SK-N-SH (cell line): ENCODE data around the gene ARHGEF1. TPM values are rescaled to one million over a fixed set of nuclear protein-coding genes. Genes with fewer than 3 reads are reported as not detected.

ENCODE experiments used
- CTCF ChIA-PET: fragments of 300-600, 350-600 bp; formaldehyde crosslinking; extraction: SDS; loops from one replicate; lab custom pipeline; 2021; lab: Yijun Ruan, JAX
- POLR2A ChIA-PET: fragments of 350-600 bp; sonication (Branson Sonifier 250); formaldehyde crosslinking; extraction: SDS; loops from one replicate; lab custom pipeline; 2020; ENCODE audit warnings: antibody characterized with exemption, inconsistent platforms; lab: Yijun Ruan, JAX
- DNase-seq: peaks from one replicate; pipeline ENCODE4 v3.0.0; 2012
- H2AFZ ChIP-seq: fragments of 200-600 bp; sonication (generic); 2 replicates; pipeline ENCODE4 v1.8.1; 2016; ENCODE audit warnings: antibody characterized with exemption, mild to moderate bottlenecking, low read depth
- H3F3A ChIP-seq: fragments of 200-600 bp; sonication (generic); replicated peaks from 2 replicates; pipeline ENCODE3; 2016; ENCODE audit warnings: antibody characterized with exemption, mild to moderate bottlenecking; ENCODE audit not compliant: insufficient read depth
- H3K27ac ChIP-seq, 2 experiments: fragments of 200-500 bp in 1 of 2; fragments of 200-600 bp in 1 of 2; sonication (Bioruptor generic) in 1 of 2; sonication (generic), shearing (Covaris generic) in 1 of 2; 2 replicates each; pipeline versions ENCODE4 v1.5.1 to v1.6.1; 2014 to 2016; ENCODE audit warnings: low read depth in 2 of 2, inconsistent platforms in 1 of 2, low read length in 1 of 2, mild to moderate bottlenecking in 1 of 2, mixed read lengths in 1 of 2
- H3K27me3 ChIP-seq: fragments of 200-600 bp; sonication (generic), shearing (Covaris generic); 2 replicates; pipeline ENCODE4 v1.6.1; 2016; ENCODE audit warnings: mixed run types; ENCODE audit not compliant: insufficient read depth
- H3K36me3 ChIP-seq, 2 experiments: fragments of 200-500 bp in 1 of 2; fragments of 200-600 bp in 1 of 2; sonication (Bioruptor generic) in 1 of 2; sonication (generic) in 1 of 2; replicated peaks in 1 of 2; 2 replicates each; pipeline versions ENCODE3 to v1.5.1; 2014 to 2016; ENCODE audit warnings: low read length in 1 of 2, mild to moderate bottlenecking in 1 of 2; ENCODE audit not compliant: insufficient read depth in 2 of 2, control insufficient read depth in 1 of 2
- H3K4me1 ChIP-seq, 2 experiments: fragments of 200-500 bp in 1 of 2; fragments of 200-600 bp in 1 of 2; sonication (Bioruptor generic) in 1 of 2; sonication (generic), shearing (Covaris generic) in 1 of 2; 2 replicates each; pipeline versions ENCODE4 v1.5.1 to v1.6.1; 2014 to 2016; ENCODE audit warnings: low read depth in 1 of 2, low read length in 1 of 2, mixed run types in 1 of 2; ENCODE audit not compliant: insufficient read depth in 2 of 2, control insufficient read depth in 1 of 2
- H3K4me2 ChIP-seq: fragments of 200-600 bp; sonication (generic), shearing (Covaris generic); 2 replicates; pipeline ENCODE4 v1.6.1; 2017; ENCODE audit warnings: mixed run types
- H3K4me3 ChIP-seq, 2 experiments: fragments of 200-500 bp in 1 of 2; fragments of 200-600 bp in 1 of 2; sonication (Bioruptor generic) in 1 of 2; sonication (generic), shearing (Covaris generic) in 1 of 2; 2 replicates each; pipeline versions ENCODE4 v1.5.1 to v1.8.1; 2014 to 2016; ENCODE audit warnings: low read depth in 2 of 2, inconsistent platforms in 1 of 2, low read length in 1 of 2, mild to moderate bottlenecking in 1 of 2, mixed read lengths in 1 of 2, moderate library complexity in 1 of 2
- H3K79me2 ChIP-seq: fragments of 200-600 bp; sonication (generic); 2 replicates; pipeline ENCODE4 v1.8.1; 2017; ENCODE audit warnings: mild to moderate bottlenecking; ENCODE audit not compliant: insufficient read depth
- H3K9ac ChIP-seq: fragments of 200-600 bp; sonication (generic); 2 replicates; pipeline ENCODE4 v1.6.1; 2017; ENCODE audit warnings: mixed run types
- H3K9me2 ChIP-seq: fragments of 200-600 bp; sonication (generic); 2 replicates; pipeline ENCODE4 v1.6.1; 2017; ENCODE audit warnings: mixed run types
- H3K9me3 ChIP-seq: fragments of 200-600 bp; sonication (generic); 2 replicates; pipeline ENCODE4 v1.6.1; 2017; ENCODE audit warnings: mixed run types, mild to moderate bottlenecking, moderate library complexity
- H4K20me1 ChIP-seq: fragments of 200-600 bp; sonication (generic); 2 replicates; pipeline ENCODE4 v1.6.1; 2017; ENCODE audit warnings: mild to moderate bottlenecking, mixed run types; ENCODE audit not compliant: insufficient read depth
- CTCF ChIP-seq: fragments of 200-600 bp; sonication (generic); IDR thresholded peaks from 2 replicates; pipeline ENCODE4 v1.6.1; 2017; ENCODE audit warnings: antibody characterized with exemption, mild to moderate bottlenecking, moderate library complexity
- ELF1 ChIP-seq: IDR thresholded peaks from 2 replicates; pipeline ENCODE4 v1.4.0; 2012
- EP300 ChIP-seq, 2 experiments: IDR thresholded peaks; 2 replicates each; pipeline versions ENCODE4 v1.4.0 to v1.6.1; 2012; ENCODE audit warnings: borderline replicate concordance in 1 of 2, low read depth in 1 of 2, low read length in 1 of 2
- EZH2phosphoT487 ChIP-seq: fragments of 200-600 bp; sonication (generic); IDR thresholded peaks from 2 replicates; pipeline ENCODE4 v1.6.1; 2017; ENCODE audit warnings: low read depth, mixed run types, mild to moderate bottlenecking, antibody characterized with exemption, moderate library complexity, borderline replicate concordance
- GABPA ChIP-seq: IDR thresholded peaks from 2 replicates; pipeline ENCODE4 v1.4.0; 2012; ENCODE audit warnings: low read depth, mild to moderate bottlenecking
- JUND ChIP-seq: IDR thresholded peaks from 2 replicates; pipeline ENCODE4 v1.4.0; 2012
- MAX ChIP-seq: IDR thresholded peaks from 2 replicates; pipeline ENCODE4 v1.4.0; 2012; ENCODE audit warnings: low read depth
- MEF2A ChIP-seq: IDR thresholded peaks from 2 replicates; pipeline ENCODE4 v1.4.0; 2012; ENCODE audit warnings: low read depth, borderline replicate concordance
- NFIC ChIP-seq: IDR thresholded peaks from 2 replicates; pipeline ENCODE4 v1.4.0; 2012; ENCODE audit warnings: borderline replicate concordance
- PBX3 ChIP-seq: IDR thresholded peaks from 2 replicates; pipeline ENCODE4; 2012
- POLR2AphosphoS5 ChIP-seq: IDR thresholded peaks from 2 replicates; pipeline ENCODE4 v1.6.1; 2012; ENCODE audit warnings: low read depth, low read length
- RAD21 ChIP-seq: IDR thresholded peaks from 2 replicates; pipeline ENCODE4 v1.6.1; 2012; ENCODE audit warnings: mild to moderate bottlenecking, low read length
- REST ChIP-seq: IDR thresholded peaks from 2 replicates; pipeline ENCODE4 v1.6.1; 2012; ENCODE audit warnings: mild to moderate bottlenecking, low read depth, low read length, moderate library complexity
- RXRA ChIP-seq: IDR thresholded peaks from 2 replicates; pipeline ENCODE4 v1.4.0; 2012; ENCODE audit warnings: low read depth, mild to moderate bottlenecking, borderline replicate concordance
- SIN3A ChIP-seq: IDR thresholded peaks from 2 replicates; pipeline ENCODE4 v1.6.1; 2012; ENCODE audit warnings: low read depth, mild to moderate bottlenecking, low read length, moderate library complexity, borderline replicate concordance
- SMC3 ChIP-seq: IDR thresholded peaks from 2 replicates; pipeline ENCODE4 v1.6.1; 2012; ENCODE audit warnings: low read depth, low read length, improper control_type of control experiment
- TEAD4 ChIP-seq: IDR thresholded peaks from 2 replicates; pipeline ENCODE4 v1.4.0; 2012; ENCODE audit warnings: mild to moderate bottlenecking, borderline replicate concordance; ENCODE audit not compliant: insufficient read depth
- USF2 ChIP-seq: fragments of 150-350 bp; IDR thresholded peaks from 2 replicates; pipeline ENCODE4 v1.6.1; 2017; ENCODE audit warnings: antibody characterized with exemption, low read length, low read depth, borderline replicate concordance
- WGBS: methylation state at CpG from one replicate; pipeline ENCODE4 v1.1.6; 2017; ENCODE audit warnings: low lambda C conversion rate; 5-methylcytosine and 5-hydroxymethylcytosine counted together
- polyA plus RNA-seq, 3 experiments: library from polyadenylated mRNA; depleted of rRNA; stranded (reverse); fragments of >200 nt; gene quantifications; 2 replicates each; pipeline ENCODE4 v1.2.3, GENCODE V29; 2012

Gene ARHGEF1
- polyA plus RNA-seq, 1 of the 3 experiments (the other 2 are of a cell fraction): 102 TPM

GRCh38 chr19:41918653-41919244, 35.8 kb downstream of the ARHGEF1 start:
- Histone ChIP-seq H3K27me3 (peaks cover 23% of the 10 kb centered on the region), H3K9ac (no peak overlapping the region), H3K36me3 (no peaks in the 10 kb centered on the region), H3K9me2 (no peaks in the 10 kb centered on the region), H2AFZ (no peak overlapping the region), H3K4me3 (no peak overlapping the region), H4K20me1 (no peaks in the 10 kb centered on the region), H3K9me3 (no peaks in the 10 kb centered on the region), H3K4me1 (no peaks in the 10 kb centered on the region; a peak in 1 of 4 replicates), H3F3A (no peaks in the 10 kb centered on the region), H3K27ac (no peak overlapping the region), H3K79me2 (no peaks in the 10 kb centered on the region), H3K4me2 (no peak overlapping the region)
- POLR2A ChIA-PET: no interaction called here
- TF ChIP-seq JUND (no peak), SIN3A (no peak), USF2 (no peak), RXRA (no peak), MEF2A (no peak), CTCF (no peak), EP300 (IDR thresholded peaks at IDR 0.05; ENCODE audit: borderline replicate concordance in 1 of 2, low read depth in 1 of 2, low read length in 1 of 2) (no peak), GABPA (no peak)
- CTCF ChIA-PET: interaction anchor here (0.8 to 1.3 kb wide), 3 partner anchors 16 to 46 kb away, joined by 3 to 5 read pairs (median 3); no protein-coding TSS in a partner anchor
- WGBS: 82% methylated on average over 5 of the region's 5 CpGs
- DNase-seq: no peak

GRCh38 chr19:41919948-41920712, 37.1 kb downstream of the ARHGEF1 start:
- H4K20me1 ChIP-seq: no peaks in the 10 kb centered on the region
- H3K9me2 ChIP-seq: no peaks in the 10 kb centered on the region
- H3K4me3 ChIP-seq: no peak overlapping the region
- no peak overlapping the region for H3K9ac ChIP-seq
- ChIA-PET CTCF (interaction anchor here (1.2 kb wide), 1 partner anchor 47 kb away, joined by 5 read pairs; no protein-coding TSS in a partner anchor), POLR2A (no interaction called here)
- H3K4me2 ChIP-seq: no peak overlapping the region
- H3K4me1 ChIP-seq: no peaks in the 10 kb centered on the region; a peak in 1 of 4 replicates
- H3F3A ChIP-seq: no peaks in the 10 kb centered on the region
- H3K9me3 ChIP-seq: no peaks in the 10 kb centered on the region
- no peak for DNase-seq
- H3K79me2 ChIP-seq: no peaks in the 10 kb centered on the region
- no peak overlapping the region for H3K27ac ChIP-seq
- H3K36me3 ChIP-seq: no peaks in the 10 kb centered on the region
- WGBS: 90% methylated on average over 33 of the region's 33 CpGs
- no peak overlapping the region for H2AFZ ChIP-seq
- H3K27me3 ChIP-seq: peaks cover 17% of the 10 kb centered on the region; the same call in 1 of the 2 replicates
- no peak for TF ChIP-seq PBX3
- no peak for TF ChIP-seq RXRA
- no peak for TF ChIP-seq NFIC
- no peak for TF ChIP-seq REST
- no peak for TF ChIP-seq RAD21
- TF ChIP-seq SMC3: no peak
- TF ChIP-seq GABPA: no peak
- TF ChIP-seq EZH2phosphoT487: no peak
- TF ChIP-seq POLR2AphosphoS5: no peak
- TF ChIP-seq TEAD4: no peak
- TF ChIP-seq EP300 (IDR thresholded peaks at IDR 0.05; ENCODE audit: borderline replicate concordance in 1 of 2, low read depth in 1 of 2, low read length in 1 of 2): no peak
- no peak for TF ChIP-seq ELF1
- no peak for TF ChIP-seq MAX
